Activated T-helper 9 cell treated with anti-CD3 and anti-CD28 coated beads, Interleukin-2, amount 50 U/mL, for 16 hours (primary cell): ENCODE results near the gene COX10.

Source experiments
- DNase-seq: peaks from one replicate; pipeline ENCODE4 v3.0.0-alpha.2; 2020; ENCODE audit warnings: low read depth

Gene COX10

DNA sequence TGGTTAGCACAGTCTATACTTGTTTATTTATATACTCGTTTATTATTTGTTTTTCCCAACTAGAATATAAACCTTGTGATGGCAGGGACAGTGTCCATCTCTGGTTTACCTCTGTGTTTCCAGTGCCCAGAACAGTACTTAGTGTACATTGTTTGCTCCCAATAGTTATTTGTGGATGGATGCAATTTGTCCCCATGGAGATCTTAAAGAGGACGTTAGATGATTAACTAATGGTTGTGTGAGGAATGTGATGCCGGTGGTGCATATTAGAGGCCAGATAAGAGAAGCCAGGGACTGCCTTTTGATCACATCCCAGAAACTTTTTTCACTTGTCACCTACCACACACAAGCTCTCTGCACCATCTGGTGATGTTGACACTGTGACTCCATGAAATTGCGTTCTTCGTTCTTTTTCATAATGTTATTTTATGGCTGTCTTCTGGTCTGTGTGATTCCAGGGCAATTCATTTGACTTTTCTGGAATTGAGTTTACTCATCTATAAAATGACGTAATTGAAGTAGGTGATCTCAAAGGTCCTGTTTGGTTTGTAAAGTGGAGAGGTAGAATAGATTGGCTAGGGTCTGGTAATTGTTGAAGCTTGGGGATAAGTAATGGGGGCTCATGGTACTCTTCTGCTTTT lies 1.2 kb downstream of the COX10 start:
- no peak for DNase-seq

DNA sequence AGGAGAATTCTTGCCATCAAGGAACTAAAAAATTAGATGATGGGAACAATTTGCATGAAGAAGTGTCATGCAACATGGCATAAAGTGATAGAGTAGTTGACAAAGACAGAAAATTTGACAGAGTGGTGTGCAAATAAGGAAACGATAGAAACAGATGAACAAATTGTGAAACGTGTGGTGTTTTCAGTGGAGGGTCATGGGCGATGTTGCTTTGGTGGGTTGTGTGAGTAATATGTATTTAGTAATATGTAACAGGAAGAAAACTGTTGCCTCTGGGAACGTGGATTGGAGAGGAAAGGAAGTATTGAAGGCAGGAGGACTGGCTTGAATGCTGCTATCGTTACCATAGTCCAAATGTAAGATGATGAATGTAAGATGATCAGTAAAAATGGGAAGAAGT lies 3.6 kb downstream of the COX10 start:
- no peak for DNase-seq

DNA sequence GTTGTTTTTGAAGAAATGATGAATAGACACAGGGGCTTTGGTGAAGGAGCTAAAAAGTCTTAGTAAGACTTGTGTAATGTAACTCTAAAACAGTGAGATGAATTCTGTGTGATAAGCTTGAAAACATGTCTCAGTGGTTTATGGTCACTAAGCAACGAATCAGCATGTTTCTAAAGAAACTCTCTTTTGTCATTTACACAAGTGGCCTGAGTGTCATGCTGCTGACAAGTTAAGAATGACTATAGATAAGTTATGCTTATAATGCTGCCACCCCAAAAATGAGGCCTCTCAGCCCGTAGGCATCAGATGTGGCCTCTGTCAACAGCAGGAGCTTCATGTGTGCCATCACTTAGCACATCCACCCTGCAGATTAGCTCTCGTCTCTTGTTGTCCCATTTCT lies 8.7 kb downstream of the COX10 start:
- no peak for DNase-seq

DNA sequence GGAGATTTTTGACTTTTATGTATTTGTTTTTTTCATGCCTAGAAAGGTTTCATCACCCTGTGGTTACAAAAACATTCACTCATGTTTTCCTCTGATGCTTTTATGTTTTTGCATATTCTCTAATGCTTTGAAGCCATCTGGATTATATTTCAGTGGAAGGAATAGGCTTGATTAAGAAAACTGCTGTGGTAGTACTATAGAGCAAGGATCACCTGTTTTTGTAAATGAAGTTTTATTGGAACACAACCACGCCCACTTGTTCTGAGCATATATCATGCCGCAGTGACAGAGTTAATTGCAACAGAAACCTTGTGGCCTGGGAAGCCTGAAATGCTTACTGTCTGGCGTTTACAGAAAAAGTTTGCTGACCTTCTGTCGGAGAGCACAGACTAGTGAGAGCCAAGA lies 11.5 kb downstream of the COX10 start:
- DNase-seq: no peak

DNA sequence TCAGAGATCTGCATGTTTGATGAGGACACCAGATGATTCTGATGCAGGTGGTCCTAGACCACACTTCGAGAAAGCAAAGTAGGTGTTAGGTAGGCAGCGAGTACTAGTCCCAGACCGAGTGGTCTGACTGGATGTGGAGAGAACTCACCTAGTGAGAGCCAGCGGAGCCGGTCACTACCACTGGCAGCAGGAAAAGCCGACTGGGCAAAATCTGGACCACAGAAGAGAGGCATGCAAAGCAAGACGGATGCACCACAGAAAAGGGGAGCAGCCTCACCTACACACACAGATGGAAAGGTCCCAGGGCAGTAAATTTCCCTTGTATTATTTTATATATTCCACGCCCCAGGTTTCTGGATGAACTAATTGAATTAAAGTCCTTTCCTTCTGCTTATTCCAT lies 13.5 kb downstream of the COX10 start:
- DNase-seq: no peak

DNA sequence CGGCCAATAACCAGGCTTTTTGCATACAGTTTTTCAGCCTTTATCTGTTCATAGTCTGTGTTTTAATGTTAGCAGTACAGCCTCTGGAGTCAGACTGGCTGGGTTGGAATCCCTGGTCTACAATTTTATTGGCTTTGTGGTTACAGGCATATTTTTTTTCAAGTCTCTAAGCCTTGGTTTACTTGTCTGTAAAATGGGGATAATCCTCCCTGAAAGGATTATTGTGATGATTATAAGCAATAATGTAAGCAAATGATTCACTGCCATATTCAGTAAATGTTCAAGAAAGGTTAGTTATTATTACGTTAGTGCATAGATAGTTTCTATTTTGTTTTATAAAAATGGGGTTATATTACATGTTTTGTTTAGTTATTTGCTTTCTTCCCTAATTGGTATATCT lies 15.7 kb downstream of the COX10 start:
- no peak for DNase-seq

DNA sequence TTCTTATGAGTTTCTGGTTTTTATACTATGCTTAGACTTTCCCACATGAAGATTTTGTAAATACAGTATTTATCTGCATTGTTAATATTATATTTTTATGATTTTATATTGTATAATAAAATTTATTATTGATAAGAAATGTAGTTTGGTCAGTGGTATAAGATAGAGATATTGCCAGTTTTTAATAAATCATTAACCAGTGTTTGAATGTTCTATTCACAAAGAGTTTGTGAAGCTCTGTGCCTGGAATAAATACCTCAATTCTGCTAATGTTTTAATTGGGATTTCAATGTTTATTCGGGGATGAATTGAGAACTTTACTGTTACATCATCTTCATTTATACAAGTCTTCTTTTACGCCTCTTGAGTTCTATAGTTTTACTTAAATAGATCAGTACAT lies 16.9 kb downstream of the COX10 start:
- DNase-seq: no peak

DNA sequence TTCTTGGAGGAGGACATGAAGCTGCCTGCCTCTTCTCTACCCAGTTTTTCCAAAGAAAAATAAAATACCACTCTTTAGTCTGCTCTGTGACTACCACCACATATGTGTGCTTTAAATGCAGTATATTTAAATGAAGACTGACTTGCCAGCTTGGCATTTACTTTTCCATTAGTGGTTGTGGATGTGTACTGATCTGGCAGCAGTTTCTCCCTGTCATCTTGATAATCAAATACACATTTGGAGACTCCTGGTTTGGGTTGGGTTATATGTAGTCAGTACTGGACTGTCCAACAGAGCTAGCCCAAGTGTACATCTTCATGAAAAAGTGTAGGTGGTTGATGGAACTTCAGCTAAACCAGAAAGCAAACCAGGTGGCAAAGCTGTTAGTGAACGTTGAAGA lies 19.9 kb downstream of the COX10 start:
- no peak for DNase-seq

DNA sequence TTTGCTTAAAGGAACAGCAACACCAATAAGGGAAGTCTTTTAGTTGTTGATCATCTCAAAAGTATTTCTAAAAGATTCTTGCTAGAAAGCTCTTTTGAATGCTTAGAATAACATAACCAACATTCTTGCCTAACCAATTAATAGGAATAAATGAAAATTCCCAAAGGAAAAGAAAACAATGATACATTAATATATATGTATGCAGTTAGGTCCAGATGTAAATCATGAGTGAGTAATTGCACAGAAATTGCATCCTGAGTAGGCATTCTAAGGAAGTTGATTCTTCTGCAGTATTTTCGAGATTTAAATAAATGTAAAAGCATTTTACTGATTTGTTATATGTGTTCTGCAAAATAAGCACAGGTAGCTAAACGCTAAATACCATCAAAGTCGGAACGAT lies 22.1 kb downstream of the COX10 start:
- no peak for DNase-seq

DNA sequence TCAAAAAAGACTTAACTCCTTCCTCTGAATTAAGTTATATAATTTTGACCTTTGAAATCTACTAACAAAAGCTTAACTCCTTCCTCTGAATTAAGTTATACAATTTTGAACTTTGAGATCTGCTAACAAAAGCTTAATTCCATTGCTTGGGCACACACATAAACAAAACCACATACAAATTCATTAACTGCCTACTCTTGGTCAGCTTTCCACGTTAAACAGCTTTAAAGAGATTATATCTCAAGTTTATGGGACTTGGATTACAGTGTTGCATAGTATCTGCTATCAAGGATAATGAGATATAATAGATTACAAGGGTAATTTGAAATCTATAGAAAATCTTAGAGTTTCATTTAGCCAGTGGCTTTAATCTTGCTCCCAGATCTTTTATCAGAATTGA lies 23.5 kb downstream of the COX10 start:
- no peak for DNase-seq

DNA sequence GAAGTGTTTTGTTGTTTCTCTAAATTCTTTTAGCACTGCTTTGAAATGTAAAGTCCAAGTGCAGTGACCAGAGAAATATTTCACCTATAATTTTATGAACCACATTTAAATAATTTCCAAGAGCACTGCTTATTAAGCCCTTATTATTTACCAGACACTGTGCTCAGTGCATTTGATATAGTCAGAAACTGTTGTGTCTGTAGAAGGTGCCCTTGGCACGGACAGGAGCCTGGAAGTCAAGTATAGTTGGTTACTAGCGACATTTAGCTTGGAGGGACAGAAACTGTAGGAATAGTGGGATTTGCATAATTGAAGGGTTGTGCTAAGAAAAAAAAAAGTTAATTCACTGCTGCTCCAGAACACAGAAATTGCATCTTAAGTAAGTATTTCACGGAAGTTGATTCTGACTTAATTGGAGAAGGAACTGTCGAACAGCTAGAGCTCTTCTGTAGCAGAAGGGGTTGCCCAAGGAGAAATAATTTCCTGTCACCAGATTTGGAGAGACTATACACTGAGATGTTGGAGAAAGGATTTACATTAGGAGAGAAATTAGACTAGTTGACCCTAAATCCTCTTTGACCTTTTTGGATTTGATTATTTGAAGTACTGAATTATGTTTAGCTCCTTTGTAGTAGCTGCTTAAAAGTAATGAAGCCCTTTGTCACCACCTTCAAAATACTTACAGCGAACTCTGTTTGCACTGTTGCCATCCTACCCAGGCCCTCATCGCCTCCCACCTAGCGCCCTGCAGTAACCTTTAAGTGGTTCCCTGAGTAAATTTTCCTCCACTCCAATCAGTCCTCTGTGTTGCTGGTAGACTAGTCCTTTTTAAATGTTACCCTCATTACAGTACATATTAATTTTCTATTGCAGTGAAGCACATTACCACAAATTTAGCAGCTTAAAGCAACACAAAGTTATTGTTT lies 25.6 kb downstream of the COX10 start:
- DNase-seq: no peak

DNA sequence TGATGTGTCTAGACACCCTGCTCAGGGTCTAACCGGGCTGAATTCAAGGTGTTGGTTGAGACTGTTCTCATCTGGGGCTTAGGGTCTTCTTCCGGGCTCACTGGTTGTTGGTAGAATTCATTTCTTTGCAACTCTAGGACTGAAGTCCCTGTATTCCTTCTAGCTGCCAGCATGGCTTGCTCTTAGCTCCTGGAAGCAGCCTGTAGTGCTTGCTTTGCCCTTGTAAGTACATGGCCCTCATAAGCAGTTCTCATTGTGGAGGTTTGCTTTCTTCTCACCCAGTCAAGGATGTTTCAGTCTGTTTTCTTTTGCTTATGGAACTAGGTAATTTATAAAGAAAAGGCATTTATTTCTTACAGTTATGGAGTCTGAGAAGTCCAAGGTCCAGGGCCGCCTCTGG lies 26.3 kb downstream of the COX10 start:
- no peak for DNase-seq

DNA sequence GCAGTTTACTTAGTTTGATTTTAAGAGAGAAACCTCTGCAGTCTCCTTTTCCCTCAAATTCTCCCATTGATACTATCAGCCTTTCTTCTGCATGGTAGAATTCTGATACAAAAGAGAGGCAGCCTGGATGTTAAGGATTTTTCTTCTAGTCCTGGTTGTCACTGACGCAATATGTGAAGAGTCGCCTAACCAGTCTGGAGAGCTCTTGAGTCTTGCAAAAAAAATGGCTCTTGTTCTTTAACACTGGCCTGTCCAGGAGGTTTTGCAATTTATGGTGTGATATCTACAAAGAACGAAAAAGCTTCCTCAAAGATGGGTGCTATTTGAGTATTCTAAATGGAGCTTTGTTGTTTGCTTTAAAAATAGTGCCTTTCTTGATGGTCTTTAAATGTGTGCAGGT lies 28.9 kb downstream of the COX10 start:
- no peak for DNase-seq

DNA sequence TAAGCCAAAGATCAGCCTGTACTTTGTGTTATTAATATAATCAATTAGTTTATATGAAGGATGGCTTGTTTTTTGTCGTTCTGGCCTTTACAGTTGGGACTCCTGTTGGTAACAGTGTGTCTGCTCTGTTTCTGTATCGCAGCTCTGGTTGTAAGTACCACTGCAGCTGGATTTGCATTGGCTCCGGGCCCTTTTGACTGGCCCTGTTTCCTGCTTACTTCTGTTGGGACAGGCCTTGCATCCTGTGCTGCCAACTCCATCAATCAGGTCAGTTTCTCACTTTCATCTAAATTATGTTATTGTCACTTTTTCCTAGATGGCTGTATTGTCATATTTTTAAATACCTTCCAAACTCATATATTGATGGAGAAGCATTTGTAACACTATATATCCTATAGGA lies 32.7 kb downstream of the COX10 start:
- DNase-seq: no peak

DNA sequence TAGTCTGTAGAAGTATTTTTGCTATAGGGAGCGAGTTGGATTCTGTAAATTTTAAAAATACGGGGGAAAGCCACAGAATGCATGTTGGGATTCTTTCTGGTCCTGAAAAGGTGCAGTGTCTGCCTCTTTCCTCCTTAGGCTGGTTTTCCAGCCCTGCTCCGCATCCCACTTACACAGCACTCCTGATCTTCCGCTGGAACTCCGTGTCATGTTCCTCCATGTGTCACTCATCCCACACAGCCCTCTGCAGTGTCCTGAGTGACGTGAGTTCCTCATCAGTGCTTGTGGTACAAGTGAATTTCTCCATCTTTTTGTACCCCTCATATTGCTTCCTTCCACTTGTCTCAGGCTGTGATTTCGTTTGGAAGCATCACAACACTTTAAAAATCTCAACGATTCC lies 34.5 kb downstream of the COX10 start:
- no peak for DNase-seq

DNA sequence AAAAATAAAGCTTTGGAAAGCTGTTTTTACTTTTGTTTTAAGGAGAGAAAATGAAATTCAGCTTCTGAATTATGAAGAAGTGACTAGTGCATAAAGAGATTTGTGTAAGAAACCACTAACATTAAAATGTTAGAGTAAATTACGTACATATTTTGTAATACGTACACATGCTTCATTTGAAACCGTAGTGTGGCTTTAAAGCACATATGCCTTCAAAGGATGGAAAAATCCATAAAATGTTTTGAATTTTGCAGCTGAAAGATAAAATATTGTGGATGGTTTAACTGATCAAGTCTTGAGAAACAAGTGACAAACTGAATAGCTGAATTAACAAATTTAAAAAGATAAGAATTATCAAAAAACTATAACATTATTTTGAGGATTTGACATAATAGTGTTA lies 35.4 kb downstream of the COX10 start:
- no peak for DNase-seq

DNA sequence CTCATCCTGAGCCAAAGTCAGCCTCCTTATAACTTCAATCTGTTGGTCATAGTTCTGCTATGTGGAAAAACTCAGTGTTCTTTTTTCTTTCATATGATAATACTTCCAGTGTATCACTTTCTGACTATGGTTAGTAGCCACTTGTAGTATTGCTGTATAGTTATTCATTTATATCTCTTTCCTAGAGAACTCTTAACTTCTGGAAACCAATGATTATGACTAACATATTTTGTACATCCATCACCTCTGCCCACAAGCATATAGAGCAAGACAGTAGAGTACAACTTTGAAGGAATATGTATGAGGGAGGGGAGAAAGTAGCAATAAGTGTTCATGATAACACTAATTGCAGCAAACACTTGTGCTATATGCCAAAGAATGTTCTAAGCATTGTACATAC lies 38.6 kb downstream of the COX10 start:
- DNase-seq: no peak

DNA sequence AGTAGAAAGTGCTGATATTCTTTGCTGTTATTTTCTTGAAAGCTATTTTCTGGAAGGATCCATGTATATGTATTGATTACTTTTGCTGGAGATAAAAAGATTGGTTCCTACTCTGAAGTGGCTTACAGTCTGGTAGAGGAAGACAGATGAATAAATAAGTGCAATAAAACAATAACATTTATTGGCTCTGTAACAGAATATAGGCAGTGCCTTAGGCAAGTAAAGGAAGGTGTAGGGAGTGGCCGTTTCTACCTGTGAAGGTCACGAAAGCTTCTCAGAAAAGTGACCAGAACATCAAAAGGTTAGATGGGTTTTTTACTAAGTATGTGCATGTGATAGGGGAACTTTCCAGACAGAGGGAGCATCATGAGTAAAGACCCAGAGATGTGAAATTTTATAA lies 43.1 kb downstream of the COX10 start:
- DNase-seq: no peak

DNA sequence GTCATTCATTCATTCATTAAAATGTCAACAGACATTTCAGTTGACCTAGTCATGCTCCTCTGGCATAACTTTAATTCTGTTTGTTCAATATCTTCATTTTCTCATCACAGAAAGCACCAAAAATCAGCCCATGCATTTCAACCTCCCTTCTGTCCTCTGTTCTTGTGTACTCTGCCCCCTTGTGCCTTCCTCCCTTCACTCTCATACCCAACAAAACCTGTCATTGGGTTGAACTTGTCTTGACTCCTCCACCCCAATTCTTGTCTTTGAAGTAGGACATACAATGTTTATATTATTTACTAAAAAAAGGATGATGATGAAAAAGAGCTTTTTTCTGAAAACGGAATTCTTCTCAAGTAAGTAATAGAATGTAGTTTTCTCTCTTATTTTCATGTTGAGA lies 43.8 kb downstream of the COX10 start:
- DNase-seq: no peak

DNA sequence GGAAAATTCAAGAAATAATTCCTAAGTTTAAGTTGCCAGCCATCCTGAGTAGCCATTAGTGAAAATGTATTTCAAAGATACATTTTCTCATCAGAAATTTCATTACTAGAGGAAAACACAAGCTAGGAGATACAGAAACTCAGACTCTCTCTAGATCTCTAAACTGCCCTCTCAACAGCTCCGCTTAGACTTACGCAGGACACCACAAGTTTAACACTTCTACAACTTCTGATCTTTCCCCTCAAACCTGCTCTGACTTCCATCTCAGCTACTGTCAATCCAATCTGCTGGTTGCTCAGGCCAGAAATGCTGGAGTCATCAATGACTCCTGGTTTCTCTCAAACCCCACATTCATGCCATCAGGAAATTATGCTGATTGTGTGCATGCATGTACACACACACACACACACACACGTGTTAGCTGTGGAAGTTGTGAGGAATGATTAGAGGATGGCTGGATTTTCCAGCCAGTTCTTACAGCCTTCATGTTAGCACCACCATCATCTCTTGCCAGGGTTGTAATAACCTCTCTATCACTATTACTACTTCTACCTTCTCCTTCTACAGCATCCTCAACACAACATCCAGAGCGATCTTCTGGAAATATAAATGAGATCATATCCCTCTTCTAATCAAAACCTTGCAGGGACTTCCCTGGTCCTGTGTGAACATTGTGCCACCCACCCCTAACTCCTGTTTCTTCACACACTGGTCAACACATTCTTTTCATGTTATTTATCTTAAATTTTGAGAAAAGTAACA lies 47.1 kb downstream of the COX10 start:
- no peak for DNase-seq

DNA sequence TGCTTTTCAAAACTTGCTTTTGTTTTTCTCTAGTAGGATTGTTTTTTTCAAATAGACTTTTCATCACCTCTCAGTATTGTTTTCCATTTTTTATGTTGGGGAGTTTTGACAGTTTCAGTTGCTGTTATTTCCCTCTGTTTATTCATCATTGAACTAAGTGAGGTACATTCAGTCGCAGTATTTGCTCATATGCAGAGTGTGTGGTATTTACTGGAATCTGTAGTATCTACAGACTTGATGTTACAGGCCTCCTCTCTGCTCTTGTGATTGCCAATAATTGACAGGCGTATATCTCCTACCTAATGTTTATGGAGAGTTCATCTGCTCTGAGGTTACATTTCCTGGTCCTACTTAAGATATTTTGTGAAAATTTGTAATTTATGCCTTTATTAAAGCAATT lies 49.6 kb downstream of the COX10 start:
- no peak for DNase-seq

DNA sequence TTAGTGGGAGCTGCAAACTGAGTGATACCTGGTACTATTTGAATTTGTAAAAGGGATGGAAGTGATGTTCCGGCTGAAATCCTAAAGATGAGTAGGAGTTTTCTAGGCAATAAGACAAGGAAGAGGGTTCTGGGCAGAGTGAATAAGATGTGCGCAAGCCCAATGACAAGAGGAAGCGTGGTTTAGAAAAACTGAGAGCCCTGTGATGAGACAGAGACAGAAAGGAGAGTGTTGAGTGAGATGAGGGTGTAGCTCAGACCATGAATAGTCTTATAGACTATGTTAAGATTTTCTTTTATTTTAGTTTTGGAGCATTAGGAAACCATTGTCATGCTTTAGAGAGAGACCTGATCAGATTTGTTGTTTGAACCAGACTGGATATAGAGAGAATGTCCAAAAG lies 50.2 kb downstream of the COX10 start:
- no peak for DNase-seq

DNA sequence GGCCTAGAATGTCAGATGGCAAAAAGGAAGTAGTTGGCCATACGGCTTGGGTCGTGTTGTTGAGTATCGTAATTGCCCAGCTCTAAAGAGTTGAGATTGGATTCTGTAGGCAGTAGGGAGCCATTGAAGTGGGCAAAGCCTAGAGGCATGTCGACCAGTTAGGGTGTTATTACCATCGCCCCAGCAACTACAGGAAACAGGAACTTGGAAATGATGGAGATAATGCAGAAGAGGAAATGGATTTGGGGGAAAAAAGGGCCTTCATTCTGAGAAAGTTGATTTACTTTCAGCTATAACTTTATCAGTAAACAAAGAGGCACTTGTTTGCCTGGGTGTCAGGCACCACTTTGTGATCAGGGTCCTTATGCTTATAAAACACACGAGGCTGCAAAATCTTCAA lies 52.6 kb downstream of the COX10 start:
- no peak for DNase-seq
